Ureter (tissue), 1 donor: ENCODE results near the gene TMEFF1. TPM values are rescaled to one million over a fixed set of nuclear protein-coding genes. Genes with fewer than 3 reads are reported as not detected.

Experiments used
- DNase-seq: peaks from one replicate; pipeline ENCODE4 v3.0.0-alpha.2; 2020; ENCODE audit warnings: low spot score
- total RNA-seq: library from RNA; stranded (reverse); gene quantifications from one replicate; pipeline ENCODE4 v1.2.4, GENCODE V29; 2023
- donor health status: DM: yes; HTN: yes; CAD: no.

Gene TMEFF1
- total RNA-seq, 1 donor from 2014 or later: not detected

GRCh38 chr9:100602342-100602801 lies 129.4 kb downstream of the TMEFF1 start:
- DNase-seq: no peak

- no peak for DNase-seq
Observed at GRCh38 chr9:100605405-100605804, 132.5 kb downstream of the TMEFF1 start.

GRCh38 chr9:100619194-100619593 lies 146.2 kb downstream of the TMEFF1 start:
- no peak for DNase-seq

GRCh38 chr9:100619665-100620064 lies 146.7 kb downstream of the TMEFF1 start:
- no peak for DNase-seq

GRCh38 chr9:100623969-100624368 lies 151.0 kb downstream of the TMEFF1 start:
- DNase-seq: no peak

GRCh38 chr9:100626949-100627348 lies 154.0 kb downstream of the TMEFF1 start:
- DNase-seq: no peak

Other genes starting within 250 kb of the TMEFF1 start
- 17.8 TPM for gene TEX10, start 120.2 kb upstream of the TMEFF1 start, total RNA-seq
- gene MSANTD3, start 46.0 kb upstream of the TMEFF1 start, total RNA-seq: 12.3 TPM
- gene CAVIN4, start 104.9 kb downstream of the TMEFF1 start, total RNA-seq: 0.52 TPM